Pons (tissue), 1 donor: ENCODE data around the gene IGFBP6.
"Not testable (repeated sequence)": the region's sequence is repeated elsewhere in the genome, so short reads cannot be mapped to it uniquely, and the experiment has no call there.

Experiments used
- DNase-seq: peaks from one replicate; pipeline ENCODE4 v3.0.0-alpha.2; 2016; ENCODE audit warnings: low spot score

Gene IGFBP6

DNA sequence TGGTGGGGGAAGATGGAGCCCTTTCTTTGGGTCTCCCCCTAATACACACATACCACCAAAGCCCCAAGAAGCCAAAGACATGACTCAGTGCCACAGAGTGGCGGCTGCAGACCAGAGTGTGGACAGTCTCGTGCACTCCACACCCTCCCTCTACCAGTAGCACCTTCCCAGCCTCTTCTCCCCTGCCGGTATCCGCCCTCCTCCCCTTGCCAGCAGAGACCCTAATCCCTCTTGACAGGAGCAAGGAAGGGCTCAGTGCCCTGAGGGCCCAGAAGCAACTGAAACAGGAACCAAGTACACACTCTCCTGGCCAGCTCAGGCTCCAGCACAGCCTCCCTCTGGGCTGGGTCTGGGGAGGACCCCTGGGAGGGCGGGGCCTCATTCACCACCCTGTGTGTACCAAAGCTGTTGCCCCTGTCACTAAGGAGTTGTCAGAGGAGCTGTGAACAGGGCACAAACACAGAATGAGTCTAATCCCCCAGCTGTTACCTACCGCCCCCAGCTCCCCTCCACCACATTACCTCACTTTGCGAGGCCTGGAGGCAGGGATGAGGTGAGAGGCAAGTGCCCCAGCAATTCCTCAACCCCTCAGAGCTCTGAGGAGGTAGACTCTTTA is 26.5 kb upstream of the IGFBP6 start:
- no peak for DNase-seq

DNA sequence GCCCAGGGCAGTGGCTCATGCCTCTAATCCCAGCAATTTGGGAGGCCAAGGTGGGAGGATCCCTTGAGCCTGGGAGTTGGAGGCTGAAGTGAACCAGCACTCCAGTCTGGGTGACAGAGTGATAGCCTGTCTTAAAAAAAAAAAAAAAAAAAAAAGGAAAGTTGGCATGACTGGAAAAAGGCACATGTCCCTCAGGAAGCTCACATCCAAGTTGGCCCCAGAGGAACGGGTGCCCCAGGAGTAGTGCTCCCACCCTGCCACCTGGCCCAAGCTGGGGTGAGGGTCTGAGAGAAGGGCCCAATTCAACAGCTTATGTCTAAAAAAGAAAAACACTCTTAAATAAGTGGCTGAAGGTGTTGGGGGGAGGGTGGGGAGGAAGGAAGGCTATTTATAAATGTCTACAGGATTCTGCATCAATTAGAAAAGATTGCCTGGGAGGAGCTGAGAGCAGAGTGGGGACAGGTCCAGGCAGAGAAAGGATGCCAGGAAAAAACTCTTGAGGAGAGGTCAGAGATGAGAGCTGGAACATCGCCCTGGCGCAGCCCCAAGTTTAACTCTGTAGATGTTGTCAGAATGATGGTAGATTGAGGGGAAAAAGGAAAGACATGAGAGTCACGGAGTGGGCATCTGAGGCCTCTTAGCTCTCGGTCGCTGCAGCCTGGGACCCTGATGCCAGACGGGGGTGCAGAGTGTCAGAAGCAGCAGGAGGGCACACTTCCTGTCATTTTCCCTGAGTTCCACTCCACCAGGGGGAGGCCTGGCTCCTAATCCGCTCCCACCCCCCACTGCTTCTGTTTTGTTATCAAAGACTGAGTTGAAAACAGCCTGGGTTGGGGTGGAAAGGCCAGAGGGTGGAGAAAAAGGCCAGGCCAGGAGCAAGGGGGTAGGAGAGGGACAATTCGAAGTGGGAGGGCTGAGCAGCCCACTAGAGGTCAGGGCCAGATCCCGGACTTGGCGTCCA is 25.6 kb upstream of the IGFBP6 start:
- no peak for DNase-seq

- DNase-seq = no peak
Measured at GRCh38 chr12:53073881-53074280, 23.6 kb upstream of the IGFBP6 start.

- DNase-seq = no peak
Measured at GRCh38 chr12:53074283-53074998, 23.0 kb upstream of the IGFBP6 start.

GRCh38 chr12:53074999-53075370 is 22.5 kb upstream of the IGFBP6 start:
- DNase-seq = no peak

DNA sequence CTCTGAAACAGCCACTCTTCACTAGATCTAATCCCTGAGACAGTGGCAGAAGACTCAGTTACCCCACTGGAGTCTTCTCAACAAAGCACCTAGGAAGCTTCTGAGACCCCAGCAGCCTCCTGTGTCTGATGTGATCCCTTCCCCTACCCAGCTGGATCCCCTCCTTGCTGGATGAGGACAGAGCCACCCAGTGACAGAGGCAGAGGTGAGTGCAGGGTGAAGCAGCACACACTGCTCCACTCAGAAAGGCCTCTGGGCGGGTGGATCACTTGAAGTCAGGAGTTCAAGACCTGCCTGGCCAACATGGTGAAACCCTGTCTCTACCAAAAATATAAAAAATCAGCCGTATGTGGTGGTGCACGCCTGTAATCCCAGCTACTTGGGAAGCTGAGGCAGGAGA is 21.0 kb upstream of the IGFBP6 start:
- DNase-seq = no peak

DNA sequence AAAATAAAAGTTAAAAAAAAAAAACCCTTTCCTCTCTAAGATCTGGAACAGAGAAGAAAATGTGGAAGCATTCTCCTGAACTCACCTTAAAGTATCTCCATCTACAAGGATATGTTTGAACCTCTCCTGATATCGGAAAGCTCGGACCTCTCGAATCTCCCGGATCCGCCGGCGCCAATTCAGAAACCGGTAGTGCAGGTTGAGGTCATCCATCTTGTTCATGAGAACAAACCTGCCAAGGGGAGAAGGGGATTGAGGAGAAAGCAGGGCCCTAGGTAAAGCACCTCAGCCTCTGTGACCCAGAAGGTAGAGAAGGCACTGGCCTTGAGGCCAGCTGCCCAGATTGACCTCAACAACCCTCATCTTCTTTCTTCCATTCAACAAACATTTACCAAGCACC is 20.4 kb upstream of the IGFBP6 start:
- DNase-seq = no peak

GRCh38 chr12:53078425-53079225 is 18.8 kb upstream of the IGFBP6 start:
- peak; percentile 36 for DNase-seq

DNA sequence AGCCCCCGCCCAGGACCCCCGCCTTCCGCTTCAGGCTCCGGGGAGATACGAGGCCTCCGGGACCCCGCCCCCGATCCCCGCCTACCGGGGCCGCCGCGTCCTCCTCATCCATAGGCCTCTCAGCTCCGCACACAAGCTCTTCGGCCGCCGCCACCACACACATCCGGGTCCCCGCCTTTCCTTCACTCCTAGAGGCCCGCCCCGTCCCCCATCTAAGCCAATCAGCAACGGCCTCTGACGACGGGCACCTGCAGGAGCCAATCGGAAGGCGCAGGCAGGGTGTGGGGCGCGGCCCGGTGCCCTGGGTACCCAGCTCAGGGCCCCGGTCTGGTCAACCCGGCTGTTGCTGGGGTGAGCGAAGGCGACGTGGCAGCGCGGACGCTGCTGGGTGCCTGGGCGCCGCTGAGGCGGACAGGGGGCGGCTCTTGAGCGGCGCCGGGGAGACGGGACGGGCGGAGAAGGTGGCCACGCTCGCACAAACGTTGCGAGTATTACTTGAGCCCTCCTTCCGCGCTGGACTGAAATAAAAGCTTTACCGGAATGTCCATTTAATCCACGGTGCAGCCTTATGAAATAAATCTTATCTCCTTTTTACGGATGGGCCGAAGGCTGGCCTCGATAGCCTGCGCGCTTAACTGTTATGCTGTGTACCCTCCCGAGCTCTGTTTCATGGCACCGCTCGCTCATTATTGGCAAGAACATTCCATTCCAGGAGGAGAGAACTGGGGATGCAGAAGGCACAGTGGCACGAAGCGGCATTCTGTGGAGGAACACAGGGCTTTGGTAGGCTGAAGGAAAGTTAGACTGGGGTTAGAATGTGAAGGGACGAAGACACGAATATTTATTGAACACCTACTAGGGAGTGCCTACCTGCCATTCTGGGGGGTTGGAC is 18.0 kb upstream of the IGFBP6 start, which contains the start of gene SPRYD3:
Gene SPRYD3, minus strand, starts transcription at position 165 of the 892 bp plus-strand sequence. Its CDS starts 57 bp downstream, at position 108.
- DNase-seq = peak; percentile 96

DNA sequence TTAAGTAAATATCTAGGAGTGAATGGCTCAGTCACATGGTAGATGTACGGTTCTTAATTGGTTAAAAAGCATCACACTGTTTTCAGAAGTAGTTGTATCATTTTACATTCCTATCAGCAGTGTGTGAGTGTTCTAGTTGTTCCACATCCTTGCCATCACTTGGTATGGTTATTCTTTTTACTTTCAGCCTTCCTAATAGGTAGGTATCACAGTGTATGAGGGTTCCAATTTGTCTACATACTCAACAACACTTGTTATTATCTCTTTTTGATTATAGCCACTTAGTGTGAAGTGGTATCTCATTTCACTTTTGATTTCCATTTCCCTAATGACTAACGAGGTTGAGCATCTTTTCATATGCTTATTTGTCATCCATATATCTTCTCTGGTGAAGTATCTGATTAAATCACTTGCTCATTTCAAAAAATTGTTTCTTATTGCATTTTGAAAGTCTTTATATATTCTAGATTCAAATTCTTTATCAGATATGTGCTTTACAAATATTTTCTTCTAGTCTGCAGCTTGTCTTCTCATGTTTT is 14.8 kb upstream of the IGFBP6 start:
- no peak for DNase-seq

GRCh38 chr12:53086361-53086760 is 11.1 kb upstream of the IGFBP6 start:
- no peak for DNase-seq

- DNase-seq = no peak
Measured at GRCh38 chr12:53090105-53090504, 7.4 kb upstream of the IGFBP6 start.

DNA sequence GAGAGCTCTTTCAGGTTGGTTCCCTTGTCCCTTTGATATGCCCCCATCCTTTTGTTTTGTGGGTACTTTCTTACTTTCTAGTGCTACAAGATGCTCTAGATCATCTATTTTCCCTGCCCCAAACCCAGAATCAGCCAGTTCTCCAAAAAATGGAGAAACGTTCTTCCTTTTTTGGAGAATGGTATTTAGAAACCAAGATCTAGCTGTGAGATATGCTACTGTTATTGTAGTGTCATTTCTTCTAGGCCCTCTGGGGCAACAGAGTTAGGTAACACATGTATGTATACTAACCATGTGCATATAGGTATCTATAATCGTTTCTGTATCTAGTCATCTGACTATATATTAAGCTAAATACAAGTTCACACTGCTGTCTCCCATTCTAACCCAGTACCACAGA is 6.9 kb upstream of the IGFBP6 start:
- no peak for DNase-seq

GRCh38 chr12:53091756-53092155 is 5.7 kb upstream of the IGFBP6 start:
- DNase-seq = no peak

GRCh38 chr12:53093777-53094393 is 3.6 kb upstream of the IGFBP6 start:
- peak; percentile 47 for DNase-seq

DNA sequence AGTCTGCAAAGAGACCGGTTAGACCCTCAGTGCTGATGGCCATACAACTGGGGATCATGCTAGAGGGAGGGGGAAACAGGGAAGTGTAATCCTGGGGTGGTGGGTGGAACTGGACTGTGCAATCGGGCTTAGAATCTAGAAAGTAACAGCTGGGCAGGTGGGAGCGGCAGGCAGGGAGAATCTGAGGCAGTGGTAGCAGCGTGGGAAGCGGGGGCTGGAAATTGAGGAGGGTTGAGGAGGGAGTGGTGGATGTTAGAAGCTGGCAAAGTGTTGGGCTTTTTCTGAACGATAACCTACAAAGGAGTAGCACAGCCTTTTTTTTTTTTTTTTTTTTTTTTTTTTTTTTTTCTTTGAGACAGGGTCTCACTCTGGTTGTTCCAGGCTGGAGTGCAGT is 3.1 kb upstream of the IGFBP6 start:
- DNase-seq = no peak

- not testable (repeated sequence) for DNase-seq
Measured at GRCh38 chr12:53094796-53095595, 2.5 kb upstream of the IGFBP6 start.

GRCh38 chr12:53095596-53095895 is 1.9 kb upstream of the IGFBP6 start:
- DNase-seq = not testable (repeated sequence)

- no peak for DNase-seq
Measured at GRCh38 chr12:53096089-53096741, 1.3 kb upstream of the IGFBP6 start.
